Measurements from ENCODE around the gene ULBP1.
A peak's percentile ranks its signal among the peaks of the same experiment; 100 is the strongest.
"Not testable (repeated sequence)": the region's sequence is repeated elsewhere in the genome, so short reads cannot be mapped to it uniquely, and the experiment has no call there.

The ULBP1 gene

GRCh38 chr6:149953934-149954327 is 9.8 kb upstream of the ULBP1 start:
- not testable (repeated sequence) for DNase-seq

- not testable (repeated sequence) for DNase-seq
These were observed 9.3 kb upstream of the ULBP1 start for GRCh38 chr6:149954328-149954983.

GRCh38 chr6:149954984-149955653 is 8.6 kb upstream of the ULBP1 start:
- not testable (repeated sequence) for DNase-seq

GRCh38 chr6:149955654-149956317 is 8.0 kb upstream of the ULBP1 start:
- not testable (repeated sequence) for DNase-seq

GRCh38 chr6:149958124-149958523 is 5.6 kb upstream of the ULBP1 start:
- DNase-seq = not testable (repeated sequence)

- DNase-seq = not testable (repeated sequence)
These were observed 3.9 kb upstream of the ULBP1 start for GRCh38 chr6:149959806-149960205.

GRCh38 chr6:149960488-149960887 is 3.3 kb upstream of the ULBP1 start:
- no peak for DNase-seq

GRCh38 chr6:149961728-149962425 is 1.9 kb upstream of the ULBP1 start:
- DNase-seq = no peak

- no peak for DNase-seq
These were observed 1.1 kb upstream of the ULBP1 start for GRCh38 chr6:149962461-149963211.

GRCh38 chr6:149963212-149963461 is 606 bp upstream of the ULBP1 start:
- no peak for DNase-seq

GRCh38 chr6:149964308-149965193 is 808 bp downstream of the ULBP1 start:
- no peak for DNase-seq

- DNase-seq = no peak
These were observed 1.7 kb downstream of the ULBP1 start for GRCh38 chr6:149965194-149966020.

- not testable (repeated sequence) for DNase-seq
These were observed 2.6 kb downstream of the ULBP1 start for GRCh38 chr6:149966319-149966718.

GRCh38 chr6:149967591-149967990 is 3.8 kb downstream of the ULBP1 start:
- no peak for DNase-seq

GRCh38 chr6:149967999-149968398 is 4.3 kb downstream of the ULBP1 start:
- DNase-seq = not testable (repeated sequence)

- not testable (repeated sequence) for DNase-seq
These were observed 5.2 kb downstream of the ULBP1 start for GRCh38 chr6:149968909-149969308.

- no peak for DNase-seq
These were observed 5.9 kb downstream of the ULBP1 start for GRCh38 chr6:149969635-149970034.

- not testable (repeated sequence) for DNase-seq
These were observed 10.7 kb downstream of the ULBP1 start for GRCh38 chr6:149974394-149974793.

- DNase-seq = peak; percentile 12
These were observed 11.1 kb downstream of the ULBP1 start for GRCh38 chr6:149974825-149975224.

- DNase-seq = no peak
These were observed 11.7 kb downstream of the ULBP1 start for GRCh38 chr6:149975400-149975799.

GRCh38 chr6:149977221-149977620 is 13.5 kb downstream of the ULBP1 start:
- no peak for DNase-seq

Measured in GDM1 (cell line).